Measurements from ENCODE around the gene SH3PXD2A. TPM values are rescaled to one million over a fixed set of nuclear protein-coding genes. Genes with fewer than 3 reads are reported as not detected.
"Not testable (repeated sequence)": the region's sequence is repeated elsewhere in the genome, so short reads cannot be mapped to it uniquely, and the experiment has no call there.

The SH3PXD2A gene
- total RNA-seq, 1 experiment from 2014 or later = 54.9 TPM

GRCh38 chr10:103665162-103665889 lies 190.1 kb downstream of the SH3PXD2A start:
- no TSS peak for BruUV-seq (replicated peaks)
- Histone ChIP-seq H3K4me1 (ENCODE audit: insufficient read depth, low read length, poor library complexity, severe bottlenecking) (peaks cover 27% of the 10 kb centered on the region), H3K4me3 (ENCODE audit: low read depth, low read length, poor library complexity, severe bottlenecking) (no peak overlapping the region), H3K36me3 (ENCODE audit: insufficient read depth, low read length, poor library complexity, severe bottlenecking) (no peaks in the 10 kb centered on the region), H3K27me3 (replicated peaks; ENCODE audit: insufficient read depth, low read depth, low read length, poor library complexity) (no peaks in the 10 kb centered on the region), H3K27ac (ENCODE audit: low read depth, low read length, poor library complexity, severe bottlenecking) (no peak overlapping the region), H3K9me3 (ENCODE audit: low read depth, low read length, poor library complexity, severe bottlenecking) (no peaks in the 10 kb centered on the region)
- POLR2A ChIA-PET (ENCODE audit: low non-redundant PET) = interaction anchor here (0.5 kb wide), 1 partner anchor 761 kb away, joined by 9 read pairs; no protein-coding TSS in a partner anchor
- no peak for DNase-seq (ENCODE audit: low spot score)
- CTCF ChIA-PET = interaction anchor here (0.6 kb wide), 1 partner anchor 20 kb away, joined by 3 read pairs; no protein-coding TSS in a partner anchor
- intact Hi-C loops (cut with micrococcal nuclease; ENCODE audit: unreplicated experiment) = no loop called here
- TF ChIP-seq CTCF (conservative IDR thresholded peaks at IDR 0.05; ENCODE audit: low read depth, low read length) = no peak
- no peak for TF ChIP-seq EZH2 (IDR thresholded peaks at IDR 0.05; ENCODE audit: borderline replicate concordance, low read depth, low read length, poor library complexity, severe bottlenecking)

- Histone ChIP-seq H3K36me3 (ENCODE audit: insufficient read depth, low read length, poor library complexity, severe bottlenecking) (peaks cover 3% of the 10 kb centered on the region), H3K4me1 (ENCODE audit: insufficient read depth, low read length, poor library complexity, severe bottlenecking) (peaks cover 27% of the 10 kb centered on the region), H3K27me3 (replicated peaks; ENCODE audit: insufficient read depth, low read depth, low read length, poor library complexity) (no peaks in the 10 kb centered on the region), H3K4me3 (ENCODE audit: low read depth, low read length, poor library complexity, severe bottlenecking) (no peak overlapping the region), H3K9me3 (ENCODE audit: low read depth, low read length, poor library complexity, severe bottlenecking) (no peaks in the 10 kb centered on the region), H3K27ac (ENCODE audit: low read depth, low read length, poor library complexity, severe bottlenecking) (peak overlapping the region; percentile 14)
- TF ChIP-seq CTCF (conservative IDR thresholded peaks at IDR 0.05; ENCODE audit: low read depth, low read length) (no peak), EZH2 (IDR thresholded peaks at IDR 0.05; ENCODE audit: borderline replicate concordance, low read depth, low read length, poor library complexity, severe bottlenecking) (no peak)
- intact Hi-C loops (cut with micrococcal nuclease; ENCODE audit: unreplicated experiment) = no loop called here
- CTCF ChIA-PET = no interaction called here
- peak; percentile 73 for DNase-seq (ENCODE audit: low spot score)
- BruUV-seq (replicated peaks) = no TSS peak
- POLR2A ChIA-PET (ENCODE audit: low non-redundant PET) = no interaction called here
Measured at GRCh38 chr10:103663802-103664201, 191.6 kb downstream of the SH3PXD2A start.

- H3K27me3 ChIP-seq (replicated peaks; ENCODE audit: insufficient read depth, low read depth, low read length, poor library complexity) = no peaks in the 10 kb centered on the region
- H3K4me3 ChIP-seq (ENCODE audit: low read depth, low read length, poor library complexity, severe bottlenecking) = no peak overlapping the region
- H3K36me3 ChIP-seq (ENCODE audit: insufficient read depth, low read length, poor library complexity, severe bottlenecking) = peaks cover 8% of the 10 kb centered on the region
- ChIA-PET POLR2A (ENCODE audit: low non-redundant PET) (no interaction called here), CTCF (no interaction called here)
- H3K27ac ChIP-seq (ENCODE audit: low read depth, low read length, poor library complexity, severe bottlenecking) = peak overlapping the region; percentile 14
- TF ChIP-seq CTCF (conservative IDR thresholded peaks at IDR 0.05; ENCODE audit: low read depth, low read length) (no peak), EZH2 (IDR thresholded peaks at IDR 0.05; ENCODE audit: borderline replicate concordance, low read depth, low read length, poor library complexity, severe bottlenecking) (no peak)
- DNase-seq (ENCODE audit: low spot score) = no peak
- BruUV-seq (replicated peaks) = no TSS peak
- H3K4me1 ChIP-seq (ENCODE audit: insufficient read depth, low read length, poor library complexity, severe bottlenecking) = peaks cover 27% of the 10 kb centered on the region
- intact Hi-C loops (cut with micrococcal nuclease; ENCODE audit: unreplicated experiment) = no loop called here
- H3K9me3 ChIP-seq (ENCODE audit: low read depth, low read length, poor library complexity, severe bottlenecking) = no peaks in the 10 kb centered on the region
Measured at GRCh38 chr10:103663236-103663635, 192.1 kb downstream of the SH3PXD2A start.

- CTCF ChIA-PET; DNase-seq (ENCODE audit: low spot score); H3K27me3 ChIP-seq (replicated peaks; ENCODE audit: insufficient read depth, low read depth, low read length, poor library complexity); intact Hi-C loops (cut with micrococcal nuclease; ENCODE audit: unreplicated experiment); POLR2A ChIA-PET (ENCODE audit: low non-redundant PET); H3K9me3 ChIP-seq (ENCODE audit: low read depth, low read length, poor library complexity, severe bottlenecking); H3K4me3 ChIP-seq (ENCODE audit: low read depth, low read length, poor library complexity, severe bottlenecking); BruUV-seq (replicated peaks): not testable (repeated sequence)
- H3K36me3 ChIP-seq (ENCODE audit: insufficient read depth, low read length, poor library complexity, severe bottlenecking) = peaks cover 14% of the 10 kb centered on the region
- peak overlapping the region; percentile 14 for H3K27ac ChIP-seq (ENCODE audit: low read depth, low read length, poor library complexity, severe bottlenecking)
- H3K4me1 ChIP-seq (ENCODE audit: insufficient read depth, low read length, poor library complexity, severe bottlenecking) = peaks cover 27% of the 10 kb centered on the region
Measured at GRCh38 chr10:103662704-103663103, 192.7 kb downstream of the SH3PXD2A start.
